Epithelial cell of esophagus (primary cell): Measurements from ENCODE around the gene FHDC1.

ENCODE experiments used
- DNase-seq: peaks from one replicate; pipeline ENCODE4 v3.0.0; 2010; ENCODE audit warnings: low read depth
- H3K4me3 ChIP-seq: 2 replicates; pipeline ENCODE4 v1.5.1; 2011; ENCODE audit warnings: mild to moderate bottlenecking, low read length, control low read depth
- CTCF ChIP-seq: IDR thresholded peaks from 2 replicates; pipeline ENCODE4 v1.5.1; 2011; ENCODE audit warnings: low read depth, mild to moderate bottlenecking, low read length, control low read depth, inconsistent platforms; ENCODE audit not compliant: insufficient read depth; ENCODE audit errors: missing control alignments

The FHDC1 gene

GRCh38 chr4:152941411-152941810 is 5.3 kb downstream of the FHDC1 start:
- no peak for TF ChIP-seq CTCF
- no peak overlapping the region for H3K4me3 ChIP-seq
- no peak for DNase-seq

- no peak overlapping the region for H3K4me3 ChIP-seq
- DNase-seq, result peak; percentile 70
- no peak for TF ChIP-seq CTCF
These were observed 6.2 kb downstream of the FHDC1 start for GRCh38 chr4:152942346-152942745.

GRCh38 chr4:152943672-152944071 is 7.5 kb downstream of the FHDC1 start:
- H3K4me3 ChIP-seq, result no peak overlapping the region
- no peak for DNase-seq
- TF ChIP-seq CTCF, result no peak

DNA sequence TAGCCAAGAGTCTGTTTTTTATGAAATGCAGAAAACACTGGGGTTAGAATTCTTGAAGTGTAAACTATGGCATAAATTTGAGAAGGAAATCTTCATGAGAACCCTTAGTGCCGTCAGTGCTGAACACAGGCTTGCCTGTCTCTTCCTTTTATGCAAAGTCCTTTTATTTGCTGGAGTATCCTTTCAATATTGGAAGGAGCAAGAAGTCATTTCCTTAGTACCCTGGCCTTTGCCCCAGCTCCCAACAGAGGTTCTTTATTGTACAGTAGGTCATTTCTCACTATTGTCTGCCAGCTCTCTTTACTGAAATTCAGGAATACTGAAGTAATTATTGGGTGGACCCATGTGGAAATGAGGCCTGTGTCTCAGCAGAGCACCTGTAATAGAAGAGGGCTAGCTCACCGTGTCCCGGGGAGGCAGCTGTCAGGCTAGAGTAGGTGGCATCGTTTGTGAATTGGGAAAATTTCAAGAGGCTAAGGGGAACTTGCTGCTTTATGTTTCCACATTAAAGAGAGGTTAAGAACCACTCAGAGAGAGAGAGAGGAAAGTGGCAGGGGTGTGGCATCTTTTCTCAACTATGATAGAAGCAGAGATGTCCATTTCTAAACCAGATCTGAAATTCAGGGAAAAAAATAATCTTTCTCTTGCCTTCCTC is 8.7 kb downstream of the FHDC1 start:
- H3K4me3 ChIP-seq, result no peak overlapping the region
- no peak for TF ChIP-seq CTCF
- DNase-seq, result no peak

- H3K4me3 ChIP-seq, result no peak overlapping the region
- DNase-seq, result no peak
- TF ChIP-seq CTCF, result no peak
These were observed 9.5 kb downstream of the FHDC1 start for GRCh38 chr4:152945639-152946038.

DNA sequence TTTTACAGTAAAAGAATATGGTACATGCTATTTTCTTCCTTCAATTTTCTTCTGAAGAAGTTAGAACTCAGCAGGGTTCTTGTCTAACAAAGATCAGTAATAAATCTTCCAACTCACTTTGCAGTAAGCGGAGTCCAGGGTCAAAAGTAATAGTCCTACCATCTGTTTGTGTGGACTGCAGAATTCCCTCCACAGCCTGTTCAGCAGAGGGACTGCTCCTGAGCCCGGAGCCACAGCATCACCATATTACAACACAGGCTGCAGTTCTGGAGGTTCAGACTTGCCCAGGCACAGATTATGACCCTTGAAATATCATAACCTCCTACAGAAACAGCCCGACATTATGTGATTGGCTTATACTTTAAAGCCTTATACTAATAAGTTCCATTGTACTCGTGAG is 10.3 kb downstream of the FHDC1 start:
- DNase-seq, result peak; percentile 62
- TF ChIP-seq CTCF, result no peak
- H3K4me3 ChIP-seq, result no peak overlapping the region

DNA sequence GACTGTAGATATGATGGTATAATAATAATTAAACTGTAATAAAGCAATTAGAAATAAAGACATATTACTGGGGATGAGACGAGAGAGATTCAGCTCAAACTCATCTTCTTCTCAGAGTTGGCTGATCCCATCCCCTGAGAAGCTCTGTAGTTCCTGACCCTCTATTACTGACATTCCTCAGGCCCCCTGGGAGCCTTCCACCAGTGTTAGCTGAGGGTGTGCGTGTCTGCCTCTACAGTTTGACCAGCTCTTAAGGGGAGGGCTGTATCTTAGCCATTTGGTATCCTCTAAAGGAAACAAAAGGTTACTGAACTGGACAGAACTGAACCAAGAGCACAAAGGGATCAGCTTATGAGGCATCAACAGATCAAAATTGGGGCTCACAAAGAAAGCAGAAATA is 11.2 kb downstream of the FHDC1 start:
- H3K4me3 ChIP-seq, result no peak overlapping the region
- no peak for TF ChIP-seq CTCF

More for the DNA sequence above, 11.2 kb downstream of the FHDC1 start:
- DNase-seq, result no peak
